ENCODE measurements around the gene HDGFL2.
"Not testable (repeated sequence)": the region's sequence is repeated elsewhere in the genome, so short reads cannot be mapped to it uniquely, and the experiment has no call there.

The HDGFL2 gene

GRCh38 chr19:4529924-4530522 lies 57.9 kb downstream of the HDGFL2 start:
- FAIRE-seq (no peak), DNase-seq (ENCODE audit: low spot score) (no peak)

- FAIRE-seq = no peak
Observed at GRCh38 chr19:4531562-4532165, 59.6 kb downstream of the HDGFL2 start.

GRCh38 chr19:4533334-4533733 lies 61.2 kb downstream of the HDGFL2 start:
- DNase-seq (ENCODE audit: low spot score) = no peak
- no peak for FAIRE-seq

More at GRCh38 chr19:4531562-4532165, 59.6 kb downstream of the HDGFL2 start:
- DNase-seq (ENCODE audit: low spot score) = no peak

GRCh38 chr19:4533835-4534424 lies 61.8 kb downstream of the HDGFL2 start:
- FAIRE-seq (no peak), DNase-seq (ENCODE audit: low spot score) (no peak)

GRCh38 chr19:4534836-4535658 lies 63.0 kb downstream of the HDGFL2 start, which contains the start of gene PLIN5:
PLIN5 (minus strand) TSS chr19:4535224; CDS start chr19:4534074, 1,150 bp downstream.
- FAIRE-seq (no peak), DNase-seq (ENCODE audit: low spot score) (peak; percentile 66)

- no peak for DNase-seq (ENCODE audit: low spot score)
- no peak for FAIRE-seq
Observed at GRCh38 chr19:4536798-4537197, 64.7 kb downstream of the HDGFL2 start.

GRCh38 chr19:4537953-4538600 lies 66.0 kb downstream of the HDGFL2 start:
- no peak for DNase-seq (ENCODE audit: low spot score)
- no peak for FAIRE-seq

GRCh38 chr19:4538601-4538954 lies 66.5 kb downstream of the HDGFL2 start:
- DNase-seq (ENCODE audit: low spot score) (no peak), FAIRE-seq (no peak)

- DNase-seq (ENCODE audit: low spot score) = no peak
- FAIRE-seq = no peak
Observed at GRCh38 chr19:4539169-4539692, 67.1 kb downstream of the HDGFL2 start.

- no peak for DNase-seq (ENCODE audit: low spot score)
- no peak for FAIRE-seq
Observed at GRCh38 chr19:4539693-4540581, 67.8 kb downstream of the HDGFL2 start, which contains the start of gene LRG1. LRG1 (minus strand) TSS chr19:4540036; CDS start chr19:4540013, 23 bp downstream.

- DNase-seq (ENCODE audit: low spot score) (no peak), FAIRE-seq (no peak)
Observed at GRCh38 chr19:4541114-4541805, 69.2 kb downstream of the HDGFL2 start.

- not testable (repeated sequence) for FAIRE-seq; DNase-seq (ENCODE audit: low spot score)
Observed at GRCh38 chr19:4541806-4542145, 69.7 kb downstream of the HDGFL2 start.

- FAIRE-seq (no peak), DNase-seq (ENCODE audit: low spot score) (no peak)
Observed at GRCh38 chr19:4542896-4543841, 71.1 kb downstream of the HDGFL2 start.

GRCh38 chr19:4543842-4544647 lies 71.9 kb downstream of the HDGFL2 start:
- DNase-seq (ENCODE audit: low spot score) = no peak
- FAIRE-seq = no peak

GRCh38 chr19:4547303-4548237 lies 75.5 kb downstream of the HDGFL2 start:
- FAIRE-seq (no peak), DNase-seq (ENCODE audit: low spot score) (no peak)

- FAIRE-seq (no peak), DNase-seq (ENCODE audit: low spot score) (no peak)
Observed at GRCh38 chr19:4548238-4548584, 76.1 kb downstream of the HDGFL2 start.

GRCh38 chr19:4550018-4550417 lies 77.9 kb downstream of the HDGFL2 start:
- no peak for DNase-seq (ENCODE audit: low spot score)

More at GRCh38 chr19:4550018-4550417, 77.9 kb downstream of the HDGFL2 start:
- no peak for FAIRE-seq

Measured in urothelium cell line (cell line).